Osteoblast (primary cell): Measurements from ENCODE around the gene ZNF17. TPM values are rescaled to one million over a fixed set of nuclear protein-coding genes. Genes with fewer than 3 reads are reported as not detected.

Source experiments
- DNase-seq: peaks from one replicate; pipeline ENCODE4 v3.0.0; 2011; ENCODE audit warnings: low spot score, mixed read lengths; ENCODE audit not compliant: insufficient read length; ENCODE audit errors: missing footprints
- H2AFZ ChIP-seq: 2 replicates; pipeline ENCODE4 v1.6.0; 2011; ENCODE audit warnings: mild to moderate bottlenecking, low read length
- H3K27ac ChIP-seq: 2 replicates; pipeline ENCODE4 v1.5.1; 2011; ENCODE audit warnings: mild to moderate bottlenecking, low read depth, low read length, moderate library complexity
- H3K27me3 ChIP-seq: 2 replicates; pipeline ENCODE4 v1.6.0; 2012; ENCODE audit warnings: mild to moderate bottlenecking, control low read depth, inconsistent platforms, low read length, moderate library complexity; ENCODE audit not compliant: insufficient read depth
- H3K36me3 ChIP-seq: 2 replicates; pipeline ENCODE4 v1.5.1; 2011; ENCODE audit warnings: mild to moderate bottlenecking, low read length, control low read depth, moderate library complexity; ENCODE audit not compliant: insufficient read depth
- H3K4me1 ChIP-seq: 2 replicates; pipeline ENCODE4 v1.5.1; 2011; ENCODE audit warnings: mild to moderate bottlenecking, low read length, control low read depth, moderate library complexity; ENCODE audit not compliant: insufficient read depth
- H3K4me2 ChIP-seq: 2 replicates; pipeline ENCODE4 v1.6.0; 2011; ENCODE audit warnings: mild to moderate bottlenecking, low read length; ENCODE audit not compliant: insufficient read depth
- H3K4me3 ChIP-seq: fragments of 200-600 bp; sonication (generic); 3 replicates; pipeline ENCODE4 v1.5.1; 2012; ENCODE audit warnings: mild to moderate bottlenecking, low read length, inconsistent platforms; ENCODE audit not compliant: insufficient read depth
- H3K79me2 ChIP-seq: 2 replicates; pipeline ENCODE4 v1.6.0; 2012; ENCODE audit warnings: mild to moderate bottlenecking, low read length, control low read depth, inconsistent platforms; ENCODE audit not compliant: insufficient read depth
- H3K9me3 ChIP-seq: 2 replicates; pipeline ENCODE4 v1.5.1; 2011; ENCODE audit warnings: low read depth, low read length, control low read depth
- H4K20me1 ChIP-seq: 2 replicates; pipeline ENCODE4 v1.6.0; 2012; ENCODE audit warnings: mild to moderate bottlenecking, low read length, control low read depth; ENCODE audit not compliant: insufficient read depth
- CTCF ChIP-seq: IDR thresholded peaks from 2 replicates; pipeline ENCODE4 v1.5.1; 2011; ENCODE audit warnings: mild to moderate bottlenecking, low read depth, low read length, moderate library complexity; ENCODE audit errors: extremely low read depth
- total RNA-seq: library from RNA; depleted of rRNA; stranded (reverse); fragments of >200 nt; gene quantifications from 2 replicates; pipeline ENCODE4 v1.2.3, GENCODE V29; 2012

The ZNF17 gene
- total RNA-seq, 1 donor: 12.7 TPM

DNA sequence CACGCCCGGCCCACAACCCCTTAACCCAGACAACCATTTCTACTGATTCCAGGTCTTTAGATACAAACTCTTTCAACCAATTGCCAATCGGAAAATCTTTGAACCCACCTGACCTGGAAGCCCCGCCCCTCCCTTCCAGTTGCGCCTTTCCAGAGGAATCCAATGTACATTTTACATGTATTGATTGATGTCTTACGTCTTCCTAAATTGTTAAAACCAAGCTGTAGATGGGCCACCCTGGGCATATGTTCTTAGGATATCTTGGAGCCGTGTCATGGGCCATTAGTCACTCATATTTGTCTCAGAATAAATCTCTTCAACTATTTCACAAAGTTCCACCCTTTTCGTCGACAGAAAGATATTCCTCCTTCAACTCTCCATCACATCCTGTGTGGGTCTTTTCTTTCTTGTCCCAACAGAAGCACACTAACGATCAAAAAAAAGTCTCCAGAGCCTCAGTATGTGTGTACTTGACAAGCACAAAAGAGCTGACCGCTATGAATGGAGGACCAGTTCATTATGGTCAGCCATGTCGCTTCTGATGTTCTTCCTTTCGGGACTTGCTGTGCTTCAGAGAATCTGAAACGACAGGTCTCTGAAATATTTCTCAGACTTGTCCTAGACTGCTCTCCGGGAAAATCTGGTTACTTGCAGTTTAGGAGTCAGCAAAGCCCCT lies 23.6 kb downstream of the ZNF17 start:
- peaks cover 6% of the 10 kb centered on the region for H3K4me1 ChIP-seq
- no peaks in the 10 kb centered on the region for H3K9me3 ChIP-seq
- H4K20me1 ChIP-seq: no peaks in the 10 kb centered on the region
- peak overlapping the region; percentile 91 for H3K4me2 ChIP-seq
- H2AFZ ChIP-seq: peak overlapping the region; percentile 79
- DNase-seq: peak; percentile 1
- no peaks in the 10 kb centered on the region for H3K27me3 ChIP-seq
- no peak for TF ChIP-seq CTCF
- peak overlapping the region; percentile 74 for H3K4me3 ChIP-seq
- H3K27ac ChIP-seq: peak overlapping the region; percentile 3
- H3K36me3 ChIP-seq: peaks cover 4% of the 10 kb centered on the region
- peaks cover 37% of the 10 kb centered on the region for H3K79me2 ChIP-seq

GRCh38 chr19:57435062-57435978 lies 24.4 kb downstream of the ZNF17 start, which contains the start of gene ZNF749:
Gene ZNF749 (plus strand): TSS chr19:57435325. CDS start chr19:57435579, 254 bp downstream.
- H3K27me3 ChIP-seq: no peaks in the 10 kb centered on the region
- H4K20me1 ChIP-seq: no peaks in the 10 kb centered on the region
- peaks cover 6% of the 10 kb centered on the region for H3K4me1 ChIP-seq
- H3K4me2 ChIP-seq: peak within 1 kb of the TSS; percentile 91
- TF ChIP-seq CTCF: no peak
- peak; percentile 99 for DNase-seq
- H3K9me3 ChIP-seq: no peaks in the 10 kb centered on the region
- peaks cover 45% of the 10 kb centered on the region for H3K79me2 ChIP-seq
- H2AFZ ChIP-seq: peak within 1 kb of the TSS; percentile 79
- H3K27ac ChIP-seq: peak within 1 kb of the TSS; percentile 18
- H3K36me3 ChIP-seq: peaks cover 4% of the 10 kb centered on the region
- peak within 1 kb of the TSS; percentile 74 for H3K4me3 ChIP-seq

DNA sequence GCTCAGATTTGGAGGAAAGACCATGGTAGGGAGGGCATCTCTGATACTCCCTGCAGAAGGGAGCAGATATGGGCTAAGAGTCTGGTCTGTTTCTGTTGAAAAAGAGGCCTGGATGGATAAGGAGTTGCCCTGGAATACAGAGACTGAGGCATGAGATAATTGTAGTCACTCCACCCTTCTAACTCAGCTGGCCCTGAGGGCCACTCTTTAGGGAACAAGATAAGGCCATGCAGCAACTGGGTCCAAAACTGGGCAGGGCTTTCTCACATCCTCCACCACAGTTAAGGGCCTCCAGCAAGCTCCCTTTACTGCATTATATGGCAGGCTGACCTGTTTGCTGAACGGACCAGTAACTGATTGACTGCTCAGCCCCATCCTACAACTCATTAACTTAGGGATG lies 25.5 kb downstream of the ZNF17 start:
- TF ChIP-seq CTCF: no peak
- DNase-seq: peak; percentile 41
- Histone ChIP-seq H3K27me3 (no peaks in the 10 kb centered on the region), H3K4me1 (peaks cover 6% of the 10 kb centered on the region), H3K4me3 (peak overlapping the region; percentile 74), H3K79me2 (peaks cover 50% of the 10 kb centered on the region), H3K9me3 (no peaks in the 10 kb centered on the region), H3K4me2 (peak overlapping the region; percentile 91), H3K27ac (no peak overlapping the region), H3K36me3 (peaks cover 4% of the 10 kb centered on the region), H2AFZ (no peak overlapping the region), H4K20me1 (no peaks in the 10 kb centered on the region)

- no peaks in the 10 kb centered on the region for H4K20me1 ChIP-seq
- peaks cover under 1% of the 10 kb centered on the region for H3K9me3 ChIP-seq
- no peak for DNase-seq
- no peak overlapping the region for H3K4me2 ChIP-seq
- H2AFZ ChIP-seq: no peak overlapping the region
- H3K27me3 ChIP-seq: no peaks in the 10 kb centered on the region
- peaks cover 61% of the 10 kb centered on the region for H3K79me2 ChIP-seq
- peaks cover 4% of the 10 kb centered on the region for H3K36me3 ChIP-seq
- H3K4me1 ChIP-seq: peaks cover 6% of the 10 kb centered on the region
- no peak for TF ChIP-seq CTCF
- no peak overlapping the region for H3K4me3 ChIP-seq
- no peak overlapping the region for H3K27ac ChIP-seq
These were observed 27.0 kb downstream of the ZNF17 start for GRCh38 chr19:57437931-57438330.
